Endothelial cell of umbilical vein (primary cell): ENCODE results near the gene ENOX2. TPM values are rescaled to one million over a fixed set of nuclear protein-coding genes. Genes with fewer than 3 reads are reported as not detected.

Source experiments
- BruUV-seq: library from RNA; stranded (reverse); fragments of 400-500 nt; replicated peaks from 2 replicates; lab custom pipeline; 2021; lab: Mats Ljungman, UMichigan
- CTCF ChIA-PET: fragments of 300-600, 350-600 bp; sonication (Branson Sonifier 250); formaldehyde crosslinking; loops from one replicate; lab custom pipeline; 2021; ENCODE audit warnings: antibody characterized with exemption, inconsistent platforms; lab: Charles Lee
- POLR2A ChIA-PET: fragments of 300-600, 350-600 bp; sonication (Branson Sonifier 250); formaldehyde crosslinking; loops from one replicate; lab custom pipeline; 2021; ENCODE audit warnings: antibody characterized with exemption, inconsistent platforms; lab: Charles Lee
- DNase-seq: peaks from one replicate; pipeline ENCODE4 v3.0.0-alpha.2; 2011; ENCODE audit warnings: low read depth, low spot score
- FAIRE-seq: peaks from 2 replicates; lab custom pipeline; 2011; peaks lifted over from hg19 to GRCh38; lab: Jason Lieb, UNC
- H2AFZ ChIP-seq: 2 replicates; pipeline ENCODE4 v1.6.0; 2012; ENCODE audit warnings: low read depth, low read length, control low read depth, inconsistent platforms
- H3K27ac ChIP-seq: 2 replicates; pipeline ENCODE4 v1.5.1; 2011; ENCODE audit warnings: low read depth, mild to moderate bottlenecking, control low read depth, low read length, moderate library complexity; ENCODE audit not compliant: insufficient read depth
- H3K27me3 ChIP-seq, 2 experiments: 2 replicates each; pipeline versions ENCODE4 v1.6.0 to v1.6.1; 2011; ENCODE audit warnings: low read length in 2 of 2, mixed read lengths in 1 of 2; ENCODE audit not compliant: control insufficient read depth in 2 of 2, insufficient read depth in 2 of 2
- H3K36me3 ChIP-seq, 2 experiments: 2 replicates in 1 of 2; 3 replicates in 1 of 2; pipeline ENCODE4 v1.5.1; 2011; ENCODE audit warnings: low read length in 2 of 2, mild to moderate bottlenecking in 1 of 2, moderate library complexity in 1 of 2; ENCODE audit not compliant: control insufficient read depth in 2 of 2, insufficient read depth in 2 of 2; ENCODE audit errors: extremely low read depth in 1 of 2
- H3K4me1 ChIP-seq: 3 replicates; pipeline ENCODE4 v1.5.1; 2011; ENCODE audit warnings: mild to moderate bottlenecking, low read length; ENCODE audit not compliant: control insufficient read depth, insufficient read depth; ENCODE audit errors: extremely low read depth
- H3K4me2 ChIP-seq: 2 replicates; pipeline ENCODE4 v1.6.1; 2011; ENCODE audit warnings: low read length, control low read depth, mixed read lengths; ENCODE audit not compliant: insufficient read depth
- H3K4me3 ChIP-seq, 3 experiments: fragments of 200-600 bp in 1 of 3; sonication (generic), shearing (Covaris generic) in 1 of 3; replicated peaks in 1 of 3; 2 replicates each; pipeline ENCODE4 v1.5.1; 2011 to 2016; ENCODE audit warnings: control low read depth in 3 of 3, low read length in 3 of 3, mild to moderate bottlenecking in 2 of 3, inconsistent platforms in 1 of 3, low read depth in 1 of 3, moderate library complexity in 1 of 3; ENCODE audit not compliant: insufficient read depth in 1 of 3
- H3K79me2 ChIP-seq: 2 replicates; pipeline ENCODE4 v1.6.0; 2012; ENCODE audit warnings: low read length, inconsistent platforms; ENCODE audit not compliant: control insufficient read depth, insufficient read depth
- H3K9ac ChIP-seq: replicated peaks from 2 replicates; pipeline ENCODE3; 2011; ENCODE audit warnings: low read length, control low read depth; ENCODE audit not compliant: insufficient read depth; ENCODE audit errors: extremely low read depth
- H3K9me1 ChIP-seq: replicated peaks from 3 replicates; pipeline ENCODE4 v1.6.0; 2011; ENCODE audit warnings: mild to moderate bottlenecking, low read length; ENCODE audit not compliant: control insufficient read depth, insufficient read depth; ENCODE audit errors: extremely low read depth
- H3K9me3 ChIP-seq: replicated peaks from 2 replicates; pipeline ENCODE4 v1.5.1; 2012; ENCODE audit warnings: low read length, inconsistent platforms; ENCODE audit not compliant: control insufficient read depth, insufficient read depth
- H4K20me1 ChIP-seq: replicated peaks from 2 replicates; pipeline ENCODE3; 2011; ENCODE audit warnings: mild to moderate bottlenecking, low read length; ENCODE audit not compliant: control insufficient read depth, insufficient read depth; ENCODE audit errors: extremely low read depth
- CTCF ChIP-seq, 2 donors: IDR thresholded peaks; 1 replicate in 1 of 2; 2 replicates in 1 of 2; pipeline ENCODE4 v1.5.1; 2011; ENCODE audit warnings: low read length in 2 of 2, mild to moderate bottlenecking in 2 of 2, moderate library complexity in 2 of 2, control low read depth in 1 of 2, inconsistent platforms in 1 of 2, low read depth in 1 of 2; ENCODE audit not compliant: insufficient read depth in 1 of 2; ENCODE audit errors: extremely low read depth in 1 of 2
- EZH2 ChIP-seq: IDR thresholded peaks from 2 replicates; pipeline ENCODE4 v1.6.1; 2012; ENCODE audit warnings: borderline replicate concordance, low read depth, mild to moderate bottlenecking, moderate library complexity, low read length, inconsistent platforms; ENCODE audit not compliant: severe bottlenecking
- FOS ChIP-seq: IDR thresholded peaks from 2 replicates; pipeline ENCODE4 v1.6.1; 2011; ENCODE audit warnings: mild to moderate bottlenecking, low read length, moderate library complexity, borderline replicate concordance; ENCODE audit not compliant: insufficient read depth
- GATA2 ChIP-seq: IDR thresholded peaks from 2 replicates; pipeline ENCODE4 v1.7.0; 2011; ENCODE audit warnings: low read depth, mild to moderate bottlenecking, moderate library complexity, mixed read lengths, low read length; ENCODE audit not compliant: insufficient read length, insufficient read depth
- JUN ChIP-seq: IDR thresholded peaks from 2 replicates; pipeline ENCODE4 v1.6.1; 2011; ENCODE audit warnings: borderline replicate concordance, low read depth; ENCODE audit not compliant: insufficient read length, insufficient read depth
- MAX ChIP-seq: IDR thresholded peaks from 2 replicates; pipeline ENCODE4 v1.6.1; 2011; ENCODE audit not compliant: insufficient read depth, insufficient read length
- MYC ChIP-seq: IDR thresholded peaks from one replicate; pipeline ENCODE4 v1.6.1; 2011; ENCODE audit warnings: mild to moderate bottlenecking, low read depth, low read length
- POLR2A ChIP-seq: IDR thresholded peaks from 2 replicates; pipeline ENCODE4 v1.6.1; 2012; ENCODE audit warnings: low read depth, mild to moderate bottlenecking, control low read depth, low read length
- POLR2AphosphoS5 ChIP-seq: IDR thresholded peaks from 2 replicates; pipeline ENCODE4 v1.6.1; 2012; ENCODE audit warnings: low read depth, mild to moderate bottlenecking, control low read depth, low read length, moderate library complexity; ENCODE audit not compliant: insufficient read depth
- dilution Hi-C: fragments of 300-500 bp; cut with MboI; formaldehyde crosslinking; loops from one replicate; pipeline ENCODE4 v1.15.0; 2019; ENCODE audit warnings: low sequenced_read_pairs; ENCODE audit not compliant: extremely low pct_ligation_motif_present
- intact Hi-C: fragments of 100-400 bp; cut with micrococcal nuclease; formaldehyde crosslinking; loops from one replicate; pipeline ENCODE4 v1.10.0; 2022
- polyA plus RNA-seq, 4 experiments: library from polyadenylated mRNA; depleted of rRNA in 3 of 4; stranded (reverse) in 3 of 4; unstranded in 1 of 4; fragments of >200 nt; gene quantifications; 2 replicates each; pipeline versions ENCODE4 v1.2.1 to v1.2.3, GENCODE V29; 2011 to 2012; ENCODE audit warnings: missing spikeins in 1 of 4
- total RNA-seq: library from RNA; stranded (reverse); gene quantifications from 2 replicates; pipeline ENCODE4 v1.2.3, GENCODE V29; 2021

ENOX2 gene
- total and polyA plus RNA-seq, 2 donors (not counting 3 experiments of a cell fraction or from before 2014, with no cell fraction given) = 5.5 to 13.1 TPM

- no TSS peak for BruUV-seq
- no peak for DNase-seq
- intact Hi-C loops = no loop called here
- Histone ChIP-seq H3K27me3 (no peaks in the 10 kb centered on the region), H3K36me3 (no peaks in the 10 kb centered on the region), H3K9me3 (no peaks in the 10 kb centered on the region), H3K4me3 (no peak overlapping the region), H3K9me1 (no peaks in the 10 kb centered on the region), H2AFZ (no peak overlapping the region), H3K9ac (no peak overlapping the region), H4K20me1 (no peaks in the 10 kb centered on the region), H3K79me2 (no peaks in the 10 kb centered on the region), H3K4me2 (no peak overlapping the region), H3K4me1 (peaks cover 4% of the 10 kb centered on the region), H3K27ac (no peak overlapping the region)
- no peak for FAIRE-seq
- ChIA-PET POLR2A (no interaction called here), CTCF (no interaction called here)
- TF ChIP-seq GATA2 (no peak), EZH2 (no peak), POLR2A (no peak), FOS (no peak), MAX (no peak), JUN (no peak), CTCF (IDR thresholded peaks at IDR 0.05; ENCODE audit: extremely low read depth in 1 of 2, insufficient read depth in 1 of 2, low read depth in 1 of 2, low read length in 2 of 2) (no peak), POLR2AphosphoS5 (no peak), MYC (no peak)
- dilution Hi-C loops = no loop called here
Observed at GRCh38 chrX:130831347-130831722, 71.7 kb downstream of the ENOX2 start.
